ENCODE data around the gene ZEB1. TPM values are rescaled to one million over a fixed set of nuclear protein-coding genes. Genes with fewer than 3 reads are reported as not detected.
A peak's percentile ranks its signal among the peaks of the same experiment; 100 is the strongest.

Gene ZEB1
- polyA plus RNA-seq (2012; ENCODE audit: insufficient read depth, insufficient read length, low read depth) = 38.1 TPM

DNA sequence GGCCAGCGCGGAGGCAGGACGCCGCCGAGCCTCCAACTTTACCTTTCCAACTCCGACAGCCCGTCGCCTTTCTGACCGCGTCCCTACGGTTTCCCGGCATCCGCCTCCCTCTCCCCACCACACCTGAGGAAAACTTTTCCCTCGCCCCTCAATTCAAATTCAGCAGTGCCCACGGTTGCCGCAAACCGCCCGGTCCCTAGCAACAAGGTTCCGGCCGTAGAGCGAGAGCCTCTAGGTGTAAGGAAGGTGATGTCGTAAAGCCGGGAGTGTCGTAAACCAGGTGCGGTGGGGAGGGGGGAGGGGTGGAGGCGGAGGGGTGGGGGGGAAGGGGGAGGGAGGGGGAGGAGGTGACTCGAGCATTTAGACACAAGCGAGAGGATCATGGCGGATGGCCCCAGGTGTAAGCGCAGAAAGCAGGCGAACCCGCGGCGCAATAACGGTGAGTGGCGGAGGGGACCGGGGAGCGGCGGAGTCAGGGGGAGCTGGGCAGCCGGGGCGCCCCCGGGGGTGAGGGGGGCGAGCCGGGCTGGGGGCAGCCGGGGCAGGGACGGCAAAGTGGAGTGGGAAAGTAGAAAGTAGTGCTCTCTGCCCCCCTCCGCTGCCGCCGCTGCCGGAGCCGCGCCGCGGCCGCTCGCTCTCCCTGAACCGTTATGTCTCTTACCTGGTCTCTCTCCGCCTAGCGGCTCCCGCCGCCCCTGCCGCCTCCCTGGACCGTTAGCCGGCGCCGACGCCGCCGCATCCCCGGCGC is at the start of gene ZEB1:
Gene ZEB1 (plus strand): TSS at position 363 of the 748 bp plus-strand sequence. CDS start 19 bp downstream, at position 382.
- Histone ChIP-seq H3K4me1 (no peaks in the 10 kb centered on the region; the same call in none of the 2 replicates), H3K4me3 (ENCODE audit: low read depth, low read length) (peak within 1 kb of the TSS; percentile 87), H3K36me3 (peaks cover 2% of the 10 kb centered on the region), H3K27me3 (no peaks in the 10 kb centered on the region), H3K9me3 (no peaks in the 10 kb centered on the region)
- DNase-seq = peak; percentile 93
- TF ChIP-seq, protein P1, sequence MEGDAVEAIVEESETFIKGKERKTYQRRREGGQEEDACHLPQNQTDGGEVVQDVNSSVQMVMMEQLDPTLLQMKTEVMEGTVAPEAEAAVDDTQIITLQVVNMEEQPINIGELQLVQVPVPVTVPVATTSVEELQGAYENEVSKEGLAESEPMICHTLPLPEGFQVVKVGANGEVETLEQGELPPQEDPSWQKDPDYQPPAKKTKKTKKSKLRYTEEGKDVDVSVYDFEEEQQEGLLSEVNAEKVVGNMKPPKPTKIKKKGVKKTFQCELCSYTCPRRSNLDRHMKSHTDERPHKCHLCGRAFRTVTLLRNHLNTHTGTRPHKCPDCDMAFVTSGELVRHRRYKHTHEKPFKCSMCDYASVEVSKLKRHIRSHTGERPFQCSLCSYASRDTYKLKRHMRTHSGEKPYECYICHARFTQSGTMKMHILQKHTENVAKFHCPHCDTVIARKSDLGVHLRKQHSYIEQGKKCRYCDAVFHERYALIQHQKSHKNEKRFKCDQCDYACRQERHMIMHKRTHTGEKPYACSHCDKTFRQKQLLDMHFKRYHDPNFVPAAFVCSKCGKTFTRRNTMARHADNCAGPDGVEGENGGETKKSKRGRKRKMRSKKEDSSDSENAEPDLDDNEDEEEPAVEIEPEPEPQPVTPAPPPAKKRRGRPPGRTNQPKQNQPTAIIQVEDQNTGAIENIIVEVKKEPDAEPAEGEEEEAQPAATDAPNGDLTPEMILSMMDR (IDR thresholded peaks at IDR 0.05; ENCODE audit: low read depth, low read length) = peak; percentile 27

DNA sequence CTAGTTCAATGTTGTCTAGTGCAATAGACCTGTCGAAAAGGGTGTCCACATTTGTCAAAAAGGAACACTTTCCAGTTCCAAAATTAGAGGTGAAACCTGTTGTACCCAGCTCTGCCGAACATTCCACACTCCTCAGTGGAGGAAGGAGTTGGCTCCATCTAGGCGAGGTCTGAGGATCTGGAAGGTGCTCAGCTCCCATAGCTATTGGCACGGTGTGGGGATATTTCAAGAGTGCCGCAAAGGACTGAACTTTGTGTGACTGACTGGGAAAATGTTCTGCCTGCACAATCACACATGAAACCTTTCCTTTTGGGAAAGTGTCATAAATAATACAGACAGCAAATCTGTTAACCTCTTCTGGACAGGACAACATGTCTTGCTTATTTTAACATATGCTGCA is 48.1 kb upstream of the ZEB1 start:
- H3K9me3 ChIP-seq = no peaks in the 10 kb centered on the region
- H3K36me3 ChIP-seq = no peaks in the 10 kb centered on the region
- no peak overlapping the region for H3K4me3 ChIP-seq (ENCODE audit: low read depth, low read length)
- no peak for DNase-seq
- TF ChIP-seq, protein P1 (IDR thresholded peaks at IDR 0.05; ENCODE audit: low read depth, low read length) = no peak
- H3K27me3 ChIP-seq = no peaks in the 10 kb centered on the region
- H3K4me1 ChIP-seq = no peaks in the 10 kb centered on the region

DNA sequence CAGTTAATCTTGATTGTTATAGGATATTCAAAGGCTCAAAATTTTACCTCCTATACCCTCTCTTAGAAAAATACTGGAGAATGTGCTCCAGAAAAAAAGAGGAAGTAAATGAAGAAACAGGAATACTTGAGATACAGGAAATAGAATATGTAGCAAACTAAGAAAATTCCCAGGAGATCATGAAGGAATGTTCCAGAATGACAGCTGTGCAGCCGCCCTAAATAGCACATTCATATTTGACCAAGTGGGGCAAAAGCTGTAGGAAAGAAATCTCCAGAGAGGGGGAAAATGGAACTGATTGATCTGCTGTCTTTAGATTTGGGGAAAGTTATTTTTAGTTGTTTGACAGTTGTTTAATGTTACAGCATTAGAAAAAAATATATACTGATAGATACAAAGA is 46.2 kb upstream of the ZEB1 start:
- no peak for DNase-seq
- Histone ChIP-seq H3K9me3 (no peaks in the 10 kb centered on the region), H3K4me3 (ENCODE audit: low read depth, low read length) (no peak overlapping the region), H3K4me1 (no peaks in the 10 kb centered on the region), H3K27me3 (no peaks in the 10 kb centered on the region), H3K36me3 (no peaks in the 10 kb centered on the region)
- TF ChIP-seq, protein P1 (IDR thresholded peaks at IDR 0.05; ENCODE audit: low read depth, low read length) = no peak

DNA sequence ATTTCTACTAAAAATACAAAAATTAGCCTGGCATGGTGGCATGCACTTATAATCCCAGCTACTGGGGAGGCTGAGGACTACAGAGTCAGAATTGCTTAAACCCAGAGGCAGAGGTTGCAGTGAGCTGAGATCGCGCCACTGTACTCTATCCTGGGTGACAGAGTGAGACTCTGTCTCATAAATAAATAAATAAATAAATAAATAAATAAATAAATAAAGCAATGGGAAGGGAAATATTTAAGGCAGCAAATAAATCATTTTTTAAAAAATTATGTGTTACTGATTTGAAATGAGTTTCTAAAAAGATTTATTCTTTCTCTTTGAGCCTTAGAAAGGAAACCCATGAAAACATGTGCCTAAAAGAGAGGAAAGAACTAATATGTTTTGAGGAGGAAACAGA is 45.2 kb upstream of the ZEB1 start:
- no peaks in the 10 kb centered on the region for H3K4me1 ChIP-seq
- no peaks in the 10 kb centered on the region for H3K9me3 ChIP-seq
- TF ChIP-seq, protein P1 (IDR thresholded peaks at IDR 0.05; ENCODE audit: low read depth, low read length) = no peak
- H3K27me3 ChIP-seq = no peaks in the 10 kb centered on the region
- H3K4me3 ChIP-seq (ENCODE audit: low read depth, low read length) = no peak overlapping the region
- H3K36me3 ChIP-seq = no peaks in the 10 kb centered on the region
- no peak for DNase-seq

DNA sequence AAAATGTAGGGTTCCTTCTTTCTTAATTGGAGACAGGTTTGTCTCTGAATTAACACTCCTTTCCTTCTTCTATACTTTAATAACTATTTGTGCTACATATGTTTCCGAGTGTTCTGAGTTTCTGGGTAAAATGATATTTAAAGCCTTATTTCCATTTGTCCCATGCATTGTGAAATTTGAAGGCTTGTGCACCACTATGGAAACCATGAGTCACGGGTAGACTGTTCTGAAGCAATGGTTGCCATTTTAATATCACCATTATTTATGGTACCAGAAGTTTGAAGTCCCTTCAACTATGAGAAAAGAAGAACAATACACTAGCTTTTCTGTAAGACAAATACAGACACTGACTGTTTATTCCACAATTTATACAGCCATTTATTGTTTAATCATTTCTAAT is 44.7 kb upstream of the ZEB1 start:
- no peaks in the 10 kb centered on the region for H3K4me1 ChIP-seq
- no peaks in the 10 kb centered on the region for H3K9me3 ChIP-seq
- H3K4me3 ChIP-seq (ENCODE audit: low read depth, low read length) = no peak overlapping the region
- TF ChIP-seq, protein P1 (IDR thresholded peaks at IDR 0.05; ENCODE audit: low read depth, low read length) = no peak
- H3K36me3 ChIP-seq = no peaks in the 10 kb centered on the region
- H3K27me3 ChIP-seq = no peaks in the 10 kb centered on the region
- DNase-seq = no peak

DNA sequence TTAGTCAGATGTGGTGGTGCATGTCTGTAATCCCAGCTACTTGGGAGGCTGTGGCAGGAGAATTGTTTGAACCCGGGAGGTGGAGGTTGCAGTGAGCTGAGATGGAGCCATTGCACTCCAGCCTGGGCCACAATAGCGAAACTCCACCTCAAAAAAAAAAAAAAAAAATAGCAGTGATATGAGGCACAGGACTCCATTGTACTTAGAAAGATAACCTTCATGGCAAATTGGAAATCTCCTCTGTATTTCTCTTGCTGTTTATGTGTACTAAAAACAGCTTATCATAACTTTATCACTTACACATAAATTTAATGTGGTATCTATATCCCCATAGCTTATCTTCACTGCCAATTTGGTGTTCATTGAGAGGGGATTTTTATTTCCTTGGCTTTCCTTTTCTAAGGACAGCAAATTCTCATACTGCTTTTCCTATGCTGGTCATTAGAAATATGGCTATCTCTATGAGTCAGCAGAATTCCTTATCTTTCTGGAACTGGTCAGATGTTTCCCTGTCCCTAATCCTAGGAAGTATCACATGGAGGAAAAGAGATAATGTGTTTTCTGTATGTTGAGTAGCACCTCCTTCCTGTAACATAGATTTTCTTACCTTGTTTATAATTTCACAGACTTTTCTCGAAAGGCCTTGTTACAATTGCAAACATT is 40.6 kb upstream of the ZEB1 start:
- DNase-seq = no peak
- H3K4me1 ChIP-seq = no peaks in the 10 kb centered on the region
- H3K27me3 ChIP-seq = no peaks in the 10 kb centered on the region
- no peaks in the 10 kb centered on the region for H3K9me3 ChIP-seq
- TF ChIP-seq, protein P1 (IDR thresholded peaks at IDR 0.05; ENCODE audit: low read depth, low read length) = no peak
- no peak overlapping the region for H3K4me3 ChIP-seq (ENCODE audit: low read depth, low read length)
- no peaks in the 10 kb centered on the region for H3K36me3 ChIP-seq

Measured in BE2C (cell line).